ENCODE results near the gene MELK. TPM values are rescaled to one million over a fixed set of nuclear protein-coding genes. Genes with fewer than 3 reads are reported as not detected.

Gene MELK
- total RNA-seq, 2 experiments from 2014 or later: 46.9 to 49.8 TPM

DNA sequence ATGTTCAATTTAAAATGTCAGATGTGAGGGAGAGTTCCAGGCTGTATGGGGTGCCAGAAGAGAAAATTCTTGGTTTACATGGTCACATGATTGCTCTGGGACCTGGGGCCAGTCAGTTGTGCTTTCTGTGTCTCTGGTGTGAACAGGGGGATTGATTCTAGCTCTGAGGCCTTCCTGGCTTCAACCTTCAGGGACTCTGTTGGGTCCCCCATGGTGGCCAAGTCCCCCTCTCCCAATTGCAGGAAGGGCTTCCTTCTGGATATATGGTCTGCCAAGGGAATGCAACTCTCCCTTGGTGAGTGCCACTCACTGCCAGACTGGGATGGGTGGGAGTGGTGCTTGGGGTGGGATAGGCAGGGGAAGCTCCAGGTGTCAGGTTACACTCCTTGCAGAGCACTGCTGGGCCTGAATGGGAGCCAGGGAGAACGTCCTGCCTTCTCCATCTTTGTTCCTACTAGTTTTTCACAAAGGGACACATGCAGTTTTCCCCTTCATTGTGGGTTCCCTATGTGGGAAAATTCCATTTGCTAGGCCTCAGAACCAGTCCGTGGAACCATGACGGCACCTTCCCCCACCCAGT lies 153.2 kb downstream of the MELK start:
- no peak for DNase-seq
- Mint-ChIP-seq H3K9me3 (no peaks in the 10 kb centered on the region), H3K27me3 (no peaks in the 10 kb centered on the region), H3K36me3 (no peaks in the 10 kb centered on the region), H3K27ac (no peak overlapping the region), H3K4me3 (no peak overlapping the region), H3K4me1 (no peaks in the 10 kb centered on the region)

Other genes with a start within 250 kb of the MELK start
- gene RNF38, start 172.6 kb upstream of the MELK start, total RNA-seq: 10 to 100 TPM; 37.0 to 40.2 TPM